GM18868 (cell line): Measurements from ENCODE around the gene ZNF79.

ENCODE experiments used
- ATAC-seq: cut with Tn5 transposase; IDR thresholded peaks from one replicate; pipeline ENCODE4 v1.9.1; 2021; ENCODE audit warnings: mild to moderate bottlenecking, moderate library complexity; ENCODE audit not compliant: unreplicated experiment

The ZNF79 gene

GRCh38 chr9:127492616-127493015, 68.4 kb downstream of the ZNF79 start:
- no peak for ATAC-seq

- no peak for ATAC-seq
Measured at GRCh38 chr9:127493592-127494303, 69.6 kb downstream of the ZNF79 start.

GRCh38 chr9:127494304-127494702, 70.1 kb downstream of the ZNF79 start:
- ATAC-seq: no peak
